GM12892 (cell line): ENCODE results near the gene TMTC2.

Experiments
- DNase-seq: peaks from one replicate; pipeline ENCODE4 v3.0.0; 2011; ENCODE audit not compliant: insufficient read length
- FAIRE-seq: peaks from 2 replicates; lab custom pipeline; 2011; peaks lifted over from hg19 to GRCh38; lab: Jason Lieb, UNC
- POLR2A ChIP-seq: IDR thresholded peaks from 2 replicates; pipeline ENCODE4 v1.6.1; 2011; ENCODE audit warnings: low read depth, low read length, control low read depth
- POLR2AphosphoS5 ChIP-seq: IDR thresholded peaks from 2 replicates; pipeline ENCODE4 v1.6.1; 2011; ENCODE audit warnings: low read depth, low read length, control low read depth
- TAF1 ChIP-seq: IDR thresholded peaks from 2 replicates; pipeline ENCODE4 v1.6.1; 2011; ENCODE audit warnings: low read depth, mild to moderate bottlenecking, control low read depth, low read length, borderline replicate concordance

TMTC2 gene

DNA sequence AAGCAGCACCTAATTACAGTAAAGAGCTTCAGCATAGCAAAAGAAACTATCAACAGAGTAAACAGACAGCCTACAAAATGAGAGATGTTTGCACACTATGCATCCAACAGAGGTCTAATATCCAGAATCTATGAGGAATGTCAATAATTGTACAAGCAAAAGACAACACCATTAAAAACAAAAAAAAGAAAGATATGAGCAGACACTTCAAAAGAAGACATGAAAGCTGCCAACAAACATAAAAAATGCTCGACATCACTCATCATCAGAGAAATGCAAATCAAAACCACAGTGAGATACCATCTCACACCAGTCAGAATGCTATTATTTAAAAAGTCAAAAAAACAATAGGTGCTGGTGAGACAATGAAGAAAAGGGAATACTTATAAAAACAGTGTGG is 273.1 kb downstream of the TMTC2 start:
- no peak for TF ChIP-seq POLR2AphosphoS5
- TF ChIP-seq TAF1, result no peak
- TF ChIP-seq POLR2A, result no peak
- no peak for FAIRE-seq
- DNase-seq, result no peak

DNA sequence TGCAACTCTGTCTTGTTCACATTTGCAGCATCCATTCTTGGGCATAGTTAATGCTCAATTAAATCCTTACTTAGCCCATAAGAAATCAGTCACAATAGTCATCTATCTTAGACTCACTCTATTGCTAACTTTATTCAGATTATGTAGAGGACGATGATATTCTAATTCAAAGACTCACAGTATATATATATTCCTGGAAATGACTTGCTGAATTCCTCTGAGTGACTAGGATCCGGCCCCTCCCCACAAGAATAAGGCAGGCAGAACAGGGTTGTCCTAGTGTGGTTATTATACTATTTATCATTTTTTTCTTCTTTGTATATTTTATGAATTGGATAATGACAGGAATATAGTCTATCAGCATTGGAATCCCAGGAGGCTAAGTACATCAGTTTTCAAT is 275.1 kb downstream of the TMTC2 start:
- DNase-seq (no peak), FAIRE-seq (no peak)
- no peak for TF ChIP-seq POLR2AphosphoS5
- no peak for TF ChIP-seq TAF1
- TF ChIP-seq POLR2A, result no peak

- TF ChIP-seq POLR2AphosphoS5, result no peak
- no peak for TF ChIP-seq TAF1
- no peak for TF ChIP-seq POLR2A
- FAIRE-seq, result no peak
- DNase-seq, result no peak
These were observed 277.2 kb downstream of the TMTC2 start for GRCh38 chr12:82963956-82964355.

DNA sequence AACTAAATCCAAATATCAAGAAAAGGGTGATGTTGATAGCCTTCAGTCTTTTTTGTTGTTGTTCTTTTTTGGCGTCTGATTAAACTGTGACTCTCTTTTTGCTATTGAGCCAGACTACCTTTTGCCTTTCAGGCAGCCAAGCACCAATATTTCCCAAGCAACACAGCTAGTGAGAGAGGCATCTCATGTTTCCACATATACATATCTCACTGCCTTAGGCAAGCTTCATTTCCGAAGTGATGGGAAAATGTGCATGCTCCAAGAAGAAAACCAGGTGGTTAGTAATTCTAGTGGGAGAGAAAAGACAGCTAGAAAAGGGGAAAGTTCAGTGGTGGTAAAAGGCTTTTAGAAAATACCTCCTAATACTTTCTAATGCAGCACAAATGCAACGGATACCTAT is 277.7 kb downstream of the TMTC2 start:
- FAIRE-seq (no peak), DNase-seq (no peak)
- TF ChIP-seq POLR2A (no peak), POLR2AphosphoS5 (no peak), TAF1 (no peak)

DNA sequence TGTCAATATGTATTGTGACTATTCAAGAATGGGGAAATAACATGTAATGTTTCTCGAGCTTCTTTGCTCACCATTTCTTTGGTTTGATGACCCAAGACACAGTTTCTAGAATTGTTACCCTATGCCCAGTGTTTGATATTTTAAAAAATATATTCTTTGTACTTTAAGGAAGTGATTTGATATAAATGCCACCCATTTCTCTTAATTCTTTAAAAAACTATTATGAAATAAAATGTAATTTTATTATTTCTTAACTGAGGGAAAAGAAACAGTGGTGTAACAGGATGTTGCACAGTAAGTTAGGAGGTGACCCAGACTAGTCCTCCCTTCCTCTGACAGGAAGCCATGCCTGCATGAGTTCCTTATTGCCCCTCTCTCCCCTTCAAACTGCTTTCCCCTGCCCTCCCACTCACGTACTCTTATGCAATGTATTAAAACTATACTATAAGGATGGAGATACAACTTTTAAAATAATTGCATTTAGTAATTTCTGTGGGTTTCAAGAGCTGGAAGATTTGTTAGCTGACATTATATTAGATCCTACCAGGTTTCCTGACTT is 279.4 kb downstream of the TMTC2 start:
- FAIRE-seq (no peak), DNase-seq (no peak)
- TF ChIP-seq TAF1 (no peak), POLR2A (no peak), POLR2AphosphoS5 (no peak)

- TF ChIP-seq POLR2A, result no peak
- no peak for TF ChIP-seq POLR2AphosphoS5
- TF ChIP-seq TAF1, result no peak
- no peak for FAIRE-seq
These were observed 282.1 kb downstream of the TMTC2 start for GRCh38 chr12:82968631-82969367.

DNA sequence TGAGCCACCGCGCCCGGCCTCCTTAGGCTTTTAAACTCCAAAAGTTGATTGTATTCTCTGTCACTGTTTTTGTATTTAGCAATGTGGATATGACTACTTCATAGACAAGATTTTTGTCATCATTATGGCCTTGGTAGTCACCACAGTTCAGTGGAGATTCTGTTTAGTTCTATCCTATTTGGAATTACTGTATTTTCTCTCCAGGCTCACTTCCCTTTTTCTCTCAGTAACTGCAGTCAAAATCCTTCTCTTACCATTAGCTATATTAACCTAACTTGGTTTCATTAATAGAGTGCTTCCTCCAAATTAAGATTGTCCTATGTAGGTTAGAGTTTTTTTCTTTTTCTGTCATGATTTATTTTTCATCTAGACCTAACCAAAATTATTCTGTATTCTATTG is 283.9 kb downstream of the TMTC2 start:
- TF ChIP-seq POLR2A, result no peak
- TF ChIP-seq POLR2AphosphoS5, result no peak
- TF ChIP-seq TAF1, result no peak
- FAIRE-seq (no peak), DNase-seq (no peak)

More at GRCh38 chr12:82968631-82969367, 282.1 kb downstream of the TMTC2 start:
- DNase-seq, result no peak

- FAIRE-seq (no peak), DNase-seq (no peak)
- no peak for TF ChIP-seq POLR2A
- TF ChIP-seq TAF1, result no peak
These were observed 284.9 kb downstream of the TMTC2 start for GRCh38 chr12:82971584-82971983.

GRCh38 chr12:82972624-82973023 is 285.9 kb downstream of the TMTC2 start:
- TF ChIP-seq POLR2A, result no peak
- no peak for TF ChIP-seq POLR2AphosphoS5
- TF ChIP-seq TAF1, result no peak
- FAIRE-seq (no peak), DNase-seq (no peak)

DNA sequence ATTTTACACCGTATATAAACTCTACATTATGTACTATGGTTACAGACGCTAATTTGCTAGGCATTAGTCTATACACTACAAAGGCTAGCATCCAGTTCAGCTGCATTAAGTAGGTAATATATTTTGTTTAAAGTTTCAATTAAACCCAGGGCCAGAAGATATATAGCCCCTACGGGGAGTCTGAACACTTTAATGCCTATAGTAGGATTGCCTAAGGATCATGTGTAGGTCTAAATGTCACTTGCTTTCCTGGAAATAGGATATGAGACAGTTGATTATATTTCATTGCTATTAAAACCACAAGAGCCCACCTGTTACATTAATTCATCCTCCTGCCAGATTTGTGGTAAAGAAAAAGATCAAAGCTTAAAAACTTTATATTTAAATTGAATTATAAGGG is 286.9 kb downstream of the TMTC2 start:
- FAIRE-seq, result no peak
- DNase-seq, result no peak
- TF ChIP-seq POLR2AphosphoS5, result no peak
- no peak for TF ChIP-seq POLR2A

DNA sequence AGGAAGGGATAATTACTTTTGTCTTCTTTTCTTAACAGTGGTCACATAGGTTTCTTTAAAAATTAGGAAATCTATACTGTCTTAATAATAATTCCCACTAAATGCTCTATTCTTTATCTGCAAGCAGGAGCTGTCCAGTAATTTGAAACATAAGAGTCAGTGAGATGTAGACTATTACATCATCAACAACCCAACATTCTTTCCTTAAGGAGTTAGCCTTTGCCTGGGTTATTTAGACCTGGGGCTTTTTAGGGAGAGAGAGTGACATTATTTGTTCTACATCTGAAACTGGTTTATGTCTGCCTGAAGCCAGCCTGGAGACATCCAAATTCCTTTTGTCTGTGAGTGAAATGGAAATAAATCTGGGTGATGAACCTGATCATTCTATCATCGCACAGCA is 294.4 kb downstream of the TMTC2 start:
- FAIRE-seq, result no peak
- DNase-seq, result no peak
- TF ChIP-seq TAF1 (no peak), POLR2A (no peak), POLR2AphosphoS5 (no peak)

DNA sequence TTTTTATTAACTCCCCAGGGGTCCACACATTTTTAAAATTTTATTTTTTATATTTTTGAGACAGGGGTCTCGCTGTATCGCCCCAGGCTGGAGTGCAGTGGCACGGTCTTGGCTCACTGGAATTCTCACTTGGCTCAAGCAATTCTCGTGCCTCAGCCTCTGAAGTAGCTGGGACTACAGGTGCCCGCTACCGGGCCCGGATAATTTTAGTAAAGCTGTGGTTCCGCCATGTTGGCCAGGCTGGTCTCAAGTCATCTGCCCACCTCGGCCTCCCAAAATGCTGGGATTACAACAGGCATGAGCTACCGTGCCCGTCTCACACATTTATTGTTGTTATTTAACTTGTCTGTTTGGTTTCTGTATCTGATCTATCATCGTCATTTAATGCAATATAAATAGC is 307.4 kb downstream of the TMTC2 start:
- DNase-seq (no peak), FAIRE-seq (no peak)
- no peak for TF ChIP-seq TAF1
- no peak for TF ChIP-seq POLR2A
- no peak for TF ChIP-seq POLR2AphosphoS5

DNA sequence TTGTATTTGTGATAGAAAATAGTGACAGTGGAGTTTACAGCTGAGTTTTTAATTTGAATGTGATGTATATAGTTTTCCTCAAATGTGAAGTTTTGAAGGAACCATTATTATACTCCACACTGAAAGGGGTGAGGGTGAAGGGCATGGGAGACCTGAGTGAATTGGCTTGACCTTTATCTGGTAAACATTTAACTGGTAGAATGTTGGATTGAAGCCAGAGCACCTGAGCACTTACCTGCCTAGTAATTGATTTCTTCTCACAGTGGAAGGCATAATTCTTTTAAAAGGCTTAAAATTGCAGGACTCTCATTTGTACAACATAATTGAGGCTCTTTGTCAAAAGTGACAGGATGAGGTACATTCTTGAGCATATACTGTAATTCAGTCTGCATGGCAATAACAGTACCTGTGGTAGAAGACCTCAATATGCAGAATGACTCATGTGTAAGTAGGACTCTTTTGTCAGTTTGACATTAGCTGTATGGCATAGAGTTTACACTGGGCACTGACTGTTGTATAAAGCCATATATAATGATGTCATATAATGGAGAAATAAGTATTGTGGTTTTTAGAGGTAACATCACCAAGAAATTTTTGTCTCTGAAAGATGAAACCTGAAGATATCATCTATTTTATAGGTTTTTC is 309.6 kb downstream of the TMTC2 start:
- no peak for DNase-seq
- no peak for FAIRE-seq
- TF ChIP-seq POLR2AphosphoS5 (no peak), TAF1 (no peak), POLR2A (no peak)

GRCh38 chr12:82998509-82998908 is 311.8 kb downstream of the TMTC2 start:
- TF ChIP-seq TAF1, result no peak
- no peak for TF ChIP-seq POLR2A
- TF ChIP-seq POLR2AphosphoS5, result no peak
- FAIRE-seq (no peak), DNase-seq (no peak)
